HCT116 (cell line): ENCODE data around the gene CTSL. TPM values are rescaled to one million over a fixed set of nuclear protein-coding genes. Genes with fewer than 3 reads are reported as not detected.

Source experiments
- ATAC-seq: fragments of 200-7000 bp; cut with Tn5 transposase; 2 replicates; pipeline ENCODE4 v1.9.1; 2020; ENCODE audit warnings: mild to moderate bottlenecking, moderate library complexity
- BruUV-seq: library from RNA; stranded (reverse); fragments of 400-500 nt; replicated peaks from 2 replicates; lab custom pipeline; 2021; lab: Mats Ljungman, UMichigan
- CTCF ChIA-PET: fragments of 300-600 bp; sonication (Branson Sonifier 250); formaldehyde crosslinking; loops from one replicate; lab custom pipeline; 2021; ENCODE audit warnings: antibody characterized with exemption; lab: Charles Lee
- POLR2A ChIA-PET: fragments of 300-600, 350-600 bp; sonication (Branson Sonifier 250); formaldehyde crosslinking; loops from one replicate; lab custom pipeline; 2021; ENCODE audit warnings: antibody characterized with exemption; lab: Charles Lee
- RAD21 ChIA-PET, 2 experiments: fragments of 300-600 bp; sonication (Branson Sonifier 250); formaldehyde crosslinking; loops; one replicate each; lab custom pipeline; 2023; ENCODE audit warnings: low total read pairs in 2 of 2; ENCODE audit not compliant: uncharacterized antibody in 2 of 2, unreplicated experiment in 2 of 2, low non-redundant PET in 1 of 2; lab: Charles Lee
- DNase-seq: peaks from one replicate; pipeline ENCODE4 v3.0.0-alpha.2; 2010; ENCODE audit warnings: low read depth, low spot score
- H2AFZ ChIP-seq: fragments of 200-600 bp; shearing (Covaris generic), sonication (generic); 2 replicates; pipeline ENCODE4 v1.6.1; 2017; ENCODE audit warnings: low read depth, mixed run types, mixed read lengths, antibody characterized with exemption, low read length; ENCODE audit not compliant: poor library complexity, severe bottlenecking
- H3K27ac ChIP-seq: 2 replicates; pipeline ENCODE4 v1.5.1; 2012; ENCODE audit warnings: low read depth, low read length
- H3K27me3 ChIP-seq: fragments of 200-600 bp; sonication (generic); 2 replicates; pipeline ENCODE4 v1.6.1; 2016; ENCODE audit warnings: mixed run types, low read length, mixed read lengths; ENCODE audit not compliant: insufficient read depth
- H3K36me3 ChIP-seq, 2 experiments: fragments of 200-500 bp in 1 of 2; fragments of 200-600 bp in 1 of 2; sonication (Bioruptor generic) in 1 of 2; sonication (generic) in 1 of 2; 2 replicates each; pipeline versions ENCODE4 v1.5.1 to v1.6.1; 2014 to 2016; ENCODE audit warnings: low read length in 2 of 2, inconsistent platforms in 1 of 2, mixed read lengths in 1 of 2, mixed run types in 1 of 2; ENCODE audit not compliant: insufficient read depth in 2 of 2, control insufficient read depth in 1 of 2
- H3K4me1 ChIP-seq, 2 experiments: fragments of 200-600 bp in 1 of 2; sonication (generic) in 1 of 2; 2 replicates each; pipeline versions ENCODE4 v1.5.1 to v1.6.1; 2012 to 2017; ENCODE audit warnings: low read length in 2 of 2, inconsistent platforms in 1 of 2, mild to moderate bottlenecking in 1 of 2, mixed read lengths in 1 of 2, mixed run types in 1 of 2, moderate library complexity in 1 of 2; ENCODE audit not compliant: insufficient read depth in 2 of 2, control insufficient read depth in 1 of 2
- H3K4me2 ChIP-seq: fragments of 200-600 bp; sonication (generic); 2 replicates; pipeline ENCODE4 v1.6.1; 2017; ENCODE audit warnings: mixed run types, low read length, mixed read lengths
- H3K4me3 ChIP-seq, 2 experiments: fragments of 200-600 bp in 1 of 2; sonication (generic) in 1 of 2; replicated peaks in 1 of 2; 2 replicates each; pipeline ENCODE4 v1.5.1; 2011 to 2016; ENCODE audit warnings: low read length in 2 of 2, control low read depth in 1 of 2, low read depth in 1 of 2, mild to moderate bottlenecking in 1 of 2, mixed read lengths in 1 of 2, mixed run types in 1 of 2
- H3K79me2 ChIP-seq: fragments of 200-600 bp; sonication (generic); 2 replicates; pipeline ENCODE4 v1.6.1; 2017; ENCODE audit warnings: mild to moderate bottlenecking, mixed run types, low read length, moderate library complexity, mixed read lengths; ENCODE audit not compliant: insufficient read depth
- H3K9ac ChIP-seq: fragments of 200-600 bp; sonication (generic); 2 replicates; pipeline ENCODE4 v1.6.1; 2016; ENCODE audit warnings: low read length, mixed read lengths
- H3K9me2 ChIP-seq: fragments of 200-600 bp; sonication (generic), shearing (Covaris generic); 2 replicates; pipeline ENCODE4 v1.6.1; 2017; ENCODE audit warnings: mixed run types, mild to moderate bottlenecking, moderate library complexity; ENCODE audit not compliant: insufficient read depth
- H3K9me3 ChIP-seq, 2 experiments: fragments of 200-500 bp in 1 of 2; fragments of 200-600 bp in 1 of 2; sonication (Bioruptor generic) in 1 of 2; sonication (generic) in 1 of 2; 2 replicates each; pipeline ENCODE4 v1.6.1; 2014 to 2017; ENCODE audit warnings: low read length in 2 of 2, mixed read lengths in 2 of 2, inconsistent platforms in 1 of 2, low read depth in 1 of 2, mild to moderate bottlenecking in 1 of 2, mixed run types in 1 of 2, moderate library complexity in 1 of 2; ENCODE audit not compliant: control insufficient read depth in 1 of 2, insufficient read depth in 1 of 2
- H4K20me1 ChIP-seq: fragments of 200-600 bp; sonication (generic), shearing (Covaris generic); 2 replicates; pipeline ENCODE4 v1.6.1; 2017; ENCODE audit warnings: mixed run types, mild to moderate bottlenecking, moderate library complexity; ENCODE audit not compliant: insufficient read depth
- ATF3 ChIP-seq: IDR thresholded peaks from 2 replicates; pipeline ENCODE4 v1.6.1; 2012
- CBX3 ChIP-seq: IDR thresholded peaks from 2 replicates; pipeline ENCODE4 v1.6.1; 2012; ENCODE audit warnings: low read depth
- CEBPB ChIP-seq: IDR thresholded peaks from 2 replicates; pipeline ENCODE4 v1.6.1; 2012; ENCODE audit warnings: low read depth
- CTCF ChIP-seq, 3 experiments: fragments of 200-600 bp in 1 of 3; sonication (generic) in 1 of 3; IDR thresholded peaks in 2 of 3; conservative IDR thresholded peaks in 1 of 3; 2 replicates each; pipeline ENCODE4 v1.5.1; 2012 to 2017; ENCODE audit warnings: low read depth in 2 of 3, low read length in 2 of 3, antibody characterized with exemption in 1 of 3, borderline replicate concordance in 1 of 3, control low read depth in 1 of 3, mild to moderate bottlenecking in 1 of 3, mixed read lengths in 1 of 3, mixed run types in 1 of 3, moderate library complexity in 1 of 3; ENCODE audit not compliant: insufficient read depth in 1 of 3
- EGR1 ChIP-seq: IDR thresholded peaks from 2 replicates; pipeline ENCODE4 v1.6.1; 2012; ENCODE audit warnings: low read depth
- ELF1 ChIP-seq: IDR thresholded peaks from 2 replicates; pipeline ENCODE4 v1.6.1; 2012; ENCODE audit warnings: low read depth, borderline replicate concordance
- EZH2 ChIP-seq: fragments of 200-600 bp; sonication (generic); IDR thresholded peaks from 2 replicates; pipeline ENCODE4 v1.6.1; 2017; ENCODE audit warnings: antibody characterized with exemption, mixed run types
- EZH2phosphoT487 ChIP-seq: fragments of 200-600 bp; IDR thresholded peaks from 2 replicates; pipeline ENCODE4 v1.6.1; 2018; ENCODE audit warnings: antibody characterized with exemption, borderline replicate concordance
- JUND ChIP-seq: IDR thresholded peaks from 2 replicates; pipeline ENCODE4 v1.6.1; 2012
- MAX ChIP-seq: IDR thresholded peaks from 2 replicates; pipeline ENCODE4 v1.6.1; 2012
- POLR2A ChIP-seq: IDR thresholded peaks from 2 replicates; pipeline ENCODE4 v1.7.0; 2011; ENCODE audit warnings: borderline replicate concordance; ENCODE audit not compliant: insufficient read depth, insufficient read length; ENCODE audit errors: extremely low read depth
- REST ChIP-seq: IDR thresholded peaks from 2 replicates; pipeline ENCODE4 v1.6.1; 2012; ENCODE audit warnings: low read depth
- SIN3A ChIP-seq: IDR thresholded peaks from 2 replicates; pipeline ENCODE4 v1.6.1; 2012; ENCODE audit warnings: low read depth
- SP1 ChIP-seq: IDR thresholded peaks from 2 replicates; pipeline ENCODE4 v1.6.1; 2012; ENCODE audit warnings: low read depth
- SRF ChIP-seq: IDR thresholded peaks from 2 replicates; pipeline ENCODE4 v1.6.1; 2012; ENCODE audit warnings: low read depth
- TCF7L2 ChIP-seq: IDR thresholded peaks from 2 replicates; pipeline ENCODE4 v1.7.0; 2011; ENCODE audit warnings: borderline replicate concordance, inconsistent platforms; ENCODE audit not compliant: insufficient read depth, insufficient read length; ENCODE audit errors: extremely low read depth
- YY1 ChIP-seq: IDR thresholded peaks from 2 replicates; pipeline ENCODE4 v1.6.1; 2011; ENCODE audit warnings: low read length, low read depth, moderate library complexity, mild to moderate bottlenecking; ENCODE audit not compliant: insufficient replicate concordance; ENCODE audit errors: extremely low read depth
- ZBTB33 ChIP-seq: IDR thresholded peaks from 2 replicates; pipeline ENCODE4 v1.6.1; 2011; ENCODE audit warnings: mild to moderate bottlenecking, low read length, moderate library complexity; ENCODE audit not compliant: insufficient replicate concordance; ENCODE audit errors: extremely low read depth
- intact Hi-C: fragments of 100-400 bp; cut with micrococcal nuclease; formaldehyde crosslinking; loops from 2 replicates; pipeline ENCODE4 v1.10.0; 2022
- total RNA-seq: library from RNA; stranded (reverse); gene quantifications from one replicate; pipeline ENCODE4 v1.2.1, GENCODE V29; 2021; ENCODE audit not compliant: unreplicated experiment

The CTSL gene
- total RNA-seq, 1 experiment from 2014 or later, result 63.1 TPM

GRCh38 chr9:87701931-87702421 lies 23.9 kb upstream of the CTSL start:
- H3K27me3 ChIP-seq, result no peaks in the 10 kb centered on the region
- ATAC-seq, result no peak
- ChIA-PET CTCF (no interaction called here), POLR2A (no interaction called here), RAD21 (no interaction called here)
- no peak overlapping the region for H3K27ac ChIP-seq
- no peaks in the 10 kb centered on the region for H3K36me3 ChIP-seq
- H3K4me3 ChIP-seq, result no peak overlapping the region
- no peak overlapping the region for H2AFZ ChIP-seq
- no peak overlapping the region for H3K9ac ChIP-seq
- peaks cover 0 to 17% of the 10 kb centered on the region in 2 experiments; a peak in 2 of 4 replicates for H3K4me1 ChIP-seq
- intact Hi-C loops, result no loop called here
- no TSS peak for BruUV-seq
- DNase-seq, result no peak
- no peaks in the 10 kb centered on the region for H3K9me3 ChIP-seq
- no peak overlapping the region for H3K4me2 ChIP-seq
- no peaks in the 10 kb centered on the region for H3K9me2 ChIP-seq
- H3K79me2 ChIP-seq, result no peaks in the 10 kb centered on the region
- H4K20me1 ChIP-seq, result no peaks in the 10 kb centered on the region
- TF ChIP-seq TCF7L2, result no peak
- TF ChIP-seq SIN3A, result no peak
- TF ChIP-seq POLR2A, result no peak
- TF ChIP-seq SRF, result no peak
- no peak for TF ChIP-seq ATF3
- no peak for TF ChIP-seq CTCF (IDR thresholded peaks at IDR 0.05 in 2 of 3, conservative IDR thresholded peaks at IDR 0.05 in 1 of 3; ENCODE audit: borderline replicate concordance in 1 of 3, insufficient read depth in 1 of 3, low read depth in 2 of 3, low read length in 2 of 3)
- no peak for TF ChIP-seq YY1
- no peak for TF ChIP-seq CEBPB
- TF ChIP-seq JUND, result no peak
- no peak for TF ChIP-seq CBX3
- no peak for TF ChIP-seq SP1
- no peak for TF ChIP-seq ELF1
- no peak for TF ChIP-seq ZBTB33
- TF ChIP-seq EZH2, result no peak
- TF ChIP-seq REST, result no peak
- TF ChIP-seq EGR1, result no peak
- no peak for TF ChIP-seq MAX
- TF ChIP-seq EZH2phosphoT487, result no peak
- TF ChIP-seq, all 23 proteins: peak for 0
